Calu3 (cell line): ENCODE measurements around the gene WNT9B. TPM values are rescaled to one million over a fixed set of nuclear protein-coding genes. Genes with fewer than 3 reads are reported as not detected.

Experiments used
- BruUV-seq: library from RNA; stranded (reverse); fragments of 400-500 nt; replicated peaks from 2 replicates; lab custom pipeline; 2021; lab: Mats Ljungman, UMichigan
- CTCF ChIA-PET: fragments of 300-600 bp; sonication (Branson Sonifier 250); formaldehyde crosslinking; loops from one replicate; lab custom pipeline; 2022; ENCODE audit warnings: antibody characterized with exemption; lab: Charles Lee
- DNase-seq: peaks from one replicate; pipeline ENCODE4 v3.0.0; 2022
- H3K27ac Mint-ChIP-seq: one replicate; pipeline ENCODE4 v1.8.0; 2022; ENCODE audit warnings: mixed read lengths; ENCODE audit not compliant: unreplicated experiment
- H3K27me3 Mint-ChIP-seq: one replicate; pipeline ENCODE4 v1.8.0; 2022; ENCODE audit warnings: mixed read lengths; ENCODE audit not compliant: unreplicated experiment
- H3K36me3 Mint-ChIP-seq: one replicate; pipeline ENCODE4 v1.8.0; 2022; ENCODE audit warnings: mild to moderate bottlenecking, moderate library complexity, mixed read lengths; ENCODE audit not compliant: insufficient read depth, unreplicated experiment
- H3K4me1 Mint-ChIP-seq: one replicate; pipeline ENCODE4 v1.8.0; 2022; ENCODE audit warnings: mild to moderate bottlenecking, low read depth, mixed read lengths; ENCODE audit not compliant: unreplicated experiment
- H3K4me3 Mint-ChIP-seq: one replicate; pipeline ENCODE4 v1.8.0; 2022; ENCODE audit warnings: mild to moderate bottlenecking, low read depth, moderate library complexity, mixed read lengths; ENCODE audit not compliant: unreplicated experiment
- H3K9me3 Mint-ChIP-seq: one replicate; pipeline ENCODE4 v1.8.0; 2022; ENCODE audit warnings: low read depth, mixed read lengths; ENCODE audit not compliant: unreplicated experiment
- CTCF ChIP-seq: fragments of 200-600 bp; IDR thresholded peaks from one replicate; pipeline ENCODE4 v1.8.0; 2022; ENCODE audit warnings: antibody characterized with exemption; ENCODE audit not compliant: unreplicated experiment
- intact Hi-C: fragments of 100-400 bp; cut with micrococcal nuclease; formaldehyde crosslinking; loops from one replicate; pipeline ENCODE4 v1.10.0; 2022; ENCODE audit not compliant: unreplicated experiment
- total RNA-seq: library from RNA; stranded (reverse); gene quantifications from 2 replicates; pipeline ENCODE4 v1.2.3, GENCODE V29; 2022

WNT9B gene
- total RNA-seq, 1 experiment from 2014 or later, result not detected

DNA sequence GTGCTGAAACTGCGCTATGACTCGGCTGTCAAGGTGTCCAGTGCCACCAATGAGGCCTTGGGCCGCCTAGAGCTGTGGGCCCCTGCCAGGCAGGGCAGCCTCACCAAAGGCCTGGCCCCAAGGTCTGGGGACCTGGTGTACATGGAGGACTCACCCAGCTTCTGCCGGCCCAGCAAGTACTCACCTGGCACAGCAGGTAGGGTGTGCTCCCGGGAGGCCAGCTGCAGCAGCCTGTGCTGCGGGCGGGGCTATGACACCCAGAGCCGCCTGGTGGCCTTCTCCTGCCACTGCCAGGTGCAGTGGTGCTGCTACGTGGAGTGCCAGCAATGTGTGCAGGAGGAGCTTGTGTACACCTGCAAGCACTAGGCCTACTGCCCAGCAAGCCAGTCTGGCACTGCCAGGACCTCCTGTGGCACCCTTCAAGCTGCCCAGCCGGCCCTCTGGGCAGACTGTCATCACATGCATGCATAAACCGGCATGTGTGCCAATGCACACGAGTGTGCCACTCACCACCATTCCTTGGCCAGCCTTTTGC is 25.0 kb downstream of the WNT9B start:
- peak; percentile 87 for DNase-seq
- peaks cover 62% of the 10 kb centered on the region for H3K27me3 Mint-ChIP-seq
- H3K4me1 Mint-ChIP-seq, result no peaks in the 10 kb centered on the region
- intact Hi-C loops, result no loop called here
- no peaks in the 10 kb centered on the region for H3K9me3 Mint-ChIP-seq
- no TSS peak for BruUV-seq
- H3K27ac Mint-ChIP-seq, result no peak overlapping the region
- peaks cover 5% of the 10 kb centered on the region for H3K36me3 Mint-ChIP-seq
- CTCF ChIA-PET, result interaction anchor here (1.1 to 1.8 kb wide), 6 partner anchors 10 to 53 kb away, joined by 3 to 7 read pairs (median 4); no protein-coding TSS in a partner anchor
- H3K4me3 Mint-ChIP-seq, result no peak overlapping the region
- TF ChIP-seq CTCF, result peak; percentile 93

DNA sequence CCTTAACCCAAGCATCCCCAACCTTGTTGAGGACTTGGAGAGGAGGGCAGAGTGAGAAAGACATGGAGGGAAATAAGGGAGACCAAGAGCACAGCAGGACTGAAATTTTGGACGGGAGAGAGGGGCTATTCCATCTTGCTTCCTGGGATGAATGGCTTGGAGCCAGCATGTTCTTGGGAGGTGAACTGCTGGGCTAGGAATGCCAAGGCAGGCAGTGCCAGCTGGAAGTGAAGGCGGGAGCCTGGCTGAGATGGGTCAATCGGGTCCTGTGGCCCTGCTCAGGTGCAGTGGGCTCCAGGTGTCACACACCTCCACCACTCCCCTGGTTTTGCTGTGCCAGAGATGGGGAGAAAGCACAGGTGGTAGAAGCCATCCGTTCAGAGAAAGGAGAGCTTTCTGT is 25.5 kb downstream of the WNT9B start:
- peaks cover 5% of the 10 kb centered on the region for H3K36me3 Mint-ChIP-seq
- intact Hi-C loops, result no loop called here
- no peak overlapping the region for H3K27ac Mint-ChIP-seq
- no TSS peak for BruUV-seq
- TF ChIP-seq CTCF, result no peak
- H3K4me1 Mint-ChIP-seq, result no peaks in the 10 kb centered on the region
- no peak for DNase-seq
- CTCF ChIA-PET, result interaction anchor here (1.1 to 1.8 kb wide), 6 partner anchors 9 to 54 kb away, joined by 3 to 7 read pairs (median 4); no protein-coding TSS in a partner anchor
- peaks cover 57% of the 10 kb centered on the region for H3K27me3 Mint-ChIP-seq
- H3K4me3 Mint-ChIP-seq, result no peak overlapping the region
- H3K9me3 Mint-ChIP-seq, result no peaks in the 10 kb centered on the region

- Mint-ChIP-seq H3K27ac (no peak overlapping the region), H3K4me3 (no peak overlapping the region)
- CTCF ChIA-PET, result interaction anchor here (1.1 to 1.7 kb wide), 5 partner anchors 9 to 54 kb away, joined by 3 to 5 read pairs (median 3); no protein-coding TSS in a partner anchor
Measured at GRCh38 chr17:46877466-46877865, 26.1 kb downstream of the WNT9B start.

GRCh38 chr17:46878055-46878454 is 26.7 kb downstream of the WNT9B start:
- intact Hi-C loops, result no loop called here

More at GRCh38 chr17:46877466-46877865, 26.1 kb downstream of the WNT9B start:
- DNase-seq, result no peak
- H3K9me3 Mint-ChIP-seq, result no peaks in the 10 kb centered on the region
- intact Hi-C loops, result no loop called here
- no peak for TF ChIP-seq CTCF
- peaks cover 52% of the 10 kb centered on the region for H3K27me3 Mint-ChIP-seq
- no peaks in the 10 kb centered on the region for H3K4me1 Mint-ChIP-seq
- no TSS peak for BruUV-seq
- H3K36me3 Mint-ChIP-seq, result peaks cover 5% of the 10 kb centered on the region

More at GRCh38 chr17:46878055-46878454, 26.7 kb downstream of the WNT9B start:
- Mint-ChIP-seq H3K36me3 (peaks cover 5% of the 10 kb centered on the region), H3K4me1 (no peaks in the 10 kb centered on the region), H3K4me3 (no peak overlapping the region), H3K27ac (no peak overlapping the region), H3K9me3 (no peaks in the 10 kb centered on the region), H3K27me3 (peaks cover 46% of the 10 kb centered on the region)
- no peak for TF ChIP-seq CTCF
- DNase-seq, result no peak
- no TSS peak for BruUV-seq
- CTCF ChIA-PET, result interaction anchor here (0.6 to 1.7 kb wide), 3 partner anchors 11 to 916 kb away, joined by 3 to 4 read pairs (median 3); no protein-coding TSS in a partner anchor
